ENCODE results near the gene DOCK10. TPM values are rescaled to one million over a fixed set of nuclear protein-coding genes. Genes with fewer than 3 reads are reported as not detected.

Gene DOCK10
- total and polyA plus RNA-seq, 9 of the 15 experiments (the other 6 are each of a cell fraction or from before 2014, with no cell fraction given): 0.01 to 0.87 (median 0.18) TPM

- no TSS peak for BruUV-seq (replicated peaks)
- no peaks in the 10 kb centered on the region for H3K9me1 ChIP-seq (ENCODE audit: control insufficient read depth, insufficient read depth, low read length)
- H3K27me3 ChIP-seq (ENCODE audit: control insufficient read depth in 2 of 2, insufficient read depth in 2 of 2, low read length in 2 of 2): no peaks in the 10 kb centered on the region
- DNase-seq (ENCODE audit: extremely low read depth in 1 of 4, low spot score in 3 of 4) (no peak), ATAC-seq (no peak), FAIRE-seq (no peak)
- POLR2A ChIA-PET: no interaction called here
- 6% methylated on average over 5 of the region's 5 CpGs for WGBS (ENCODE audit: insufficient coverage, low coverage, missing lambda C conversion rate)
- H3K79me2 ChIP-seq (ENCODE audit: control insufficient read depth, insufficient read depth, low read length): no peaks in the 10 kb centered on the region
- in situ Hi-C loops (cut with MboI): no loop called here
- H3K4me2 ChIP-seq (ENCODE audit: insufficient read depth, low read length): no peak overlapping the region
- no peak overlapping the region for H3K4me3 ChIP-seq
- TF ChIP-seq TRIM25 (IDR thresholded peaks at IDR 0.05; ENCODE audit: borderline replicate concordance) (no peak), ZNF311 (CRISPR knock-in tag; IDR thresholded peaks at IDR 0.05) (no peak), ZNF740 (CRISPR knock-in tag; IDR thresholded peaks at IDR 0.05) (no peak), ZNF740 (tag; IDR thresholded peaks at IDR 0.05) (no peak), NONO (IDR thresholded peaks at IDR 0.05; ENCODE audit: low read depth in 2 of 2, low read length in 1 of 2) (no peak), KLF16 (IDR thresholded peaks at IDR 0.05) (no peak), SRF (CRISPR knock-in tag; IDR thresholded peaks at IDR 0.05) (no peak), XRCC5 (IDR thresholded peaks at IDR 0.05; ENCODE audit: low read depth, low read length) (no peak), CTCFL (IDR thresholded peaks at IDR 0.05; ENCODE audit: borderline replicate concordance, insufficient read depth, low read depth, low read length, poor library complexity, severe bottlenecking) (no peak), RBM17 (IDR thresholded peaks at IDR 0.05; ENCODE audit: borderline replicate concordance, low read depth, low read length) (no peak), E2F5 (CRISPR knock-in tag; IDR thresholded peaks at IDR 0.05) (no peak), CREBBP (IDR thresholded peaks at IDR 0.05; ENCODE audit: low read depth, low read length) (no peak), ZNF263 (CRISPR knock-in tag; IDR thresholded peaks at IDR 0.05; ENCODE audit: borderline replicate concordance) (no peak), MEF2D (tag; conservative IDR thresholded peaks at IDR 0.05; ENCODE audit: low read depth) (no peak), CHAMP1 (IDR thresholded peaks at IDR 0.05) (no peak)
- no peak overlapping the region for H2AFZ ChIP-seq (ENCODE audit: low read depth, low read length)
- H3K27ac ChIP-seq (ENCODE audit: extremely low read depth, low read depth, low read length): no peak overlapping the region
- intact Hi-C loops (cut with micrococcal nuclease): no loop called here
- H3K36me3 ChIP-seq (ENCODE audit: control insufficient read depth, insufficient read depth, low read length): no peaks in the 10 kb centered on the region
- H3K9ac ChIP-seq (ENCODE audit: insufficient read depth in 1 of 2, low read depth in 2 of 2, low read length in 2 of 2): no peak overlapping the region
- no peaks in the 10 kb centered on the region for H4K20me1 ChIP-seq (replicated peaks; ENCODE audit: control insufficient read depth, insufficient read depth, low read length)
- no peaks in the 10 kb centered on the region for H3K9me3 ChIP-seq (replicated peaks; ENCODE audit: control insufficient read depth, insufficient read depth, low read depth, low read length)
- no peaks in the 10 kb centered on the region for H3K4me1 ChIP-seq (replicated peaks in 1 of 2; ENCODE audit: control insufficient read depth in 2 of 2, insufficient read depth in 2 of 2, low read length in 2 of 2)
- CTCF ChIA-PET (ENCODE audit: low intra/inter-chr PET ratio): no interaction called here
These were observed 104.4 kb downstream of the DOCK10 start for GRCh38 chr2:224937887-224938286.

Data from K562 (cell line).